ENCODE data around the gene FUOM. TPM values are rescaled to one million over a fixed set of nuclear protein-coding genes. Genes with fewer than 3 reads are reported as not detected.
A peak's percentile ranks its signal among the peaks of the same experiment; 100 is the strongest.

Gene FUOM
- total and polyA plus RNA-seq, 12 donors, result 2.0 to 17.0 (median 6.2) TPM

GRCh38 chr10:133381036-133381435 is 23.2 kb upstream of the FUOM start:
- DNase-seq, result no peak
- Histone ChIP-seq H3K4me1 (peaks cover 0 to 23% (median 15%) of the 10 kb centered on the region in 9 donors), H3K4me3 (no peak overlapping the region), H3K9me3 (no peaks in the 10 kb centered on the region), H3K27ac (peak overlapping the region in 1 of 10 donors; percentile 14), H3K36me3 (peaks cover 0 to 29% (median 0%) of the 10 kb centered on the region in 9 donors), H3K27me3 (no peaks in the 10 kb centered on the region)
- ATAC-seq, result no peak
- WGBS, 2 donors, result 91 to 92% methylated on average over 8 of the region's 8 CpGs
- TF ChIP-seq, protein P1, sequence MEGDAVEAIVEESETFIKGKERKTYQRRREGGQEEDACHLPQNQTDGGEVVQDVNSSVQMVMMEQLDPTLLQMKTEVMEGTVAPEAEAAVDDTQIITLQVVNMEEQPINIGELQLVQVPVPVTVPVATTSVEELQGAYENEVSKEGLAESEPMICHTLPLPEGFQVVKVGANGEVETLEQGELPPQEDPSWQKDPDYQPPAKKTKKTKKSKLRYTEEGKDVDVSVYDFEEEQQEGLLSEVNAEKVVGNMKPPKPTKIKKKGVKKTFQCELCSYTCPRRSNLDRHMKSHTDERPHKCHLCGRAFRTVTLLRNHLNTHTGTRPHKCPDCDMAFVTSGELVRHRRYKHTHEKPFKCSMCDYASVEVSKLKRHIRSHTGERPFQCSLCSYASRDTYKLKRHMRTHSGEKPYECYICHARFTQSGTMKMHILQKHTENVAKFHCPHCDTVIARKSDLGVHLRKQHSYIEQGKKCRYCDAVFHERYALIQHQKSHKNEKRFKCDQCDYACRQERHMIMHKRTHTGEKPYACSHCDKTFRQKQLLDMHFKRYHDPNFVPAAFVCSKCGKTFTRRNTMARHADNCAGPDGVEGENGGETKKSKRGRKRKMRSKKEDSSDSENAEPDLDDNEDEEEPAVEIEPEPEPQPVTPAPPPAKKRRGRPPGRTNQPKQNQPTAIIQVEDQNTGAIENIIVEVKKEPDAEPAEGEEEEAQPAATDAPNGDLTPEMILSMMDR (IDR thresholded peaks at IDR 0.05), result no peak
- intact Hi-C loops (cut with DNase I), result no loop called here

DNA sequence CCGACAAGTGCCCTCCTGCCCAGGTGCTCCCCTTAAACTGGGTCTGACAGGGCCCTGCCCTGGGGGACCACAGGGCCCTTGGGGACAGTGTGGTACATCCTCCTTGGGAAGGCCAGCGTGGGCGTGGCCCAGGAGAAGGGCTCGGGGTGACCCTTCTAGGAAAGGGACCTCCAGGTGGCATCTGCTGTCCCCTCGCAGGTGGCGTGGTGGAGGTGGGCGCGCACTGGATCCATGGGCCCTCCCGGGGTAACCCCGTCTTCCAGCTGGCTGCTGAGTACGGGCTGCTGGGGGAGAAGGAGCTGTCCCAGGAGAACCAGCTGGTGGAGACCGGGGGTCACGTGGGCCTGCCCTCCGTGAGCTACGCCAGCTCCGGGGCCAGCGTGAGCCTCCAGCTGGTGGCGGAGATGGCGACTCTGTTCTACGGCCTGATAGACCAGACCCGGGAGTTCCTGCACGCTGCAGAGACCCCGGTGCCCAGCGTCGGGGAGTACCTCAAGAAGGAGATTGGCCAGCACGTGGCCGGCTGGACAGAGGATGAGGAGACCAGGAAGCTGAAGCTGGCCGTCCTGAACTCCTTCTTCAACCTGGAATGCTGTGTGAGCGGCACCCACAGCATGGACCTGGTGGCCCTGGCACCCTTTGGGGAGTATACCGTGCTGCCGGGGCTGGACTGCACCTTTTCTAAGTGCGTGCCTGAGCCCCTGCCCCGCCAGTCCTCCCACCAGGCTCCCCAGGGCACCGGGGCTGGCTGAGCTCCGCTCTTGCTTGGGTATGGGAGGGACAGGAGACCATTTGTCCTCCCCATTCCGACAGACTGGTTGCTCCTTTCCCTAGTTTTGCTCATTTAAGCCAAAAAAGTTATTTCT is 22.2 kb upstream of the FUOM start:
- peak overlapping the region; percentile 14 to 97 (median 86) for H3K4me3 ChIP-seq
- H3K4me1 ChIP-seq, result peaks cover 0 to 23% (median 15%) of the 10 kb centered on the region in 9 donors
- no peaks in the 10 kb centered on the region for H3K27me3 ChIP-seq
- intact Hi-C loops (cut with DNase I), result no loop called here
- 92 to 94% methylated on average over 36 of the region's 36 CpGs for WGBS, 2 donors
- TF ChIP-seq, protein P1 (IDR thresholded peaks at IDR 0.05), result no peak
- peak overlapping the region in 8 of 10 donors; percentile 56 to 85 (median 80) for H3K27ac ChIP-seq
- DNase-seq, result no peak
- H3K9me3 ChIP-seq, result no peaks in the 10 kb centered on the region
- peak in 7 of 8 donors; percentile 0 to 36 (median 12) for ATAC-seq
- peaks cover 0 to 29% (median 0%) of the 10 kb centered on the region in 9 donors for H3K36me3 ChIP-seq

GRCh38 chr10:133379152-133379800 is 21.5 kb upstream of the FUOM start, which contains the start of gene PAOX:
TSS of gene PAOX (plus strand) at chr10:133379262. CDS start at chr10:133379317, 55 bp downstream.
- ATAC-seq (peak; percentile 49 to 75 (median 57)), DNase-seq (peak; percentile 74 to 82)
- no peaks in the 10 kb centered on the region for H3K27me3 ChIP-seq
- peaks cover 0 to 24% (median 0%) of the 10 kb centered on the region in 9 donors for H3K36me3 ChIP-seq
- intact Hi-C loops (cut with DNase I), result no loop called here
- H3K4me1 ChIP-seq, result peaks cover 1 to 26% (median 16%) of the 10 kb centered on the region in 9 donors
- H3K9me3 ChIP-seq, result no peaks in the 10 kb centered on the region
- WGBS, 2 donors, result 4 to 7% methylated on average over 39 to 67 of the region's 78 CpGs
- TF ChIP-seq, protein P1 (IDR thresholded peaks at IDR 0.05), result no peak
- peak within 1 kb of the TSS; percentile 71 to 97 (median 86) for H3K4me3 ChIP-seq
- peak within 1 kb of the TSS in 9 of 10 donors; percentile 63 to 91 (median 85) for H3K27ac ChIP-seq

All from heart right ventricle (tissue), 16 donors.